ENCODE results near the gene PTPRQ.

DNA sequence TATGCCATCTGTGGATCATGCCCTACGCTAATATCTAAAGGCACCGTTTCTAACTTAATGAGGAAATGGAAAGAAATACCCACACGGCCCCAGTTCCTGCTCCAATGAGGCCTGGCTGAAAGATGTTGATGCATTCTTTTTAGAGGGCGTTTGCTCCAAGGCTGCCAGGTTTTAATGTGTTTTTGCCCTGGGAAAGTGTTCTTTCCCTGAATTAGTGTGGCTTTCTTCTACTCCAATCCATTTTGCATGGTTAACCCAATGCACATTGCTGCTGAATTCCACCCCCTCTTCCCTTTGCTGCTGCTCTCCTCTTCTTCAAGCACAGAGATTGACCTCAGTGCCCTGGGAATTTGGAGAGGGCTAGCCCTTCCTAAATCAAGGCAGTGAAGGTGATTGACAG lies 273.8 kb downstream of the PTPRQ start:
- no peak for TF ChIP-seq POLR2A (IDR thresholded peaks at IDR 0.05)
- TF ChIP-seq, protein P1, sequence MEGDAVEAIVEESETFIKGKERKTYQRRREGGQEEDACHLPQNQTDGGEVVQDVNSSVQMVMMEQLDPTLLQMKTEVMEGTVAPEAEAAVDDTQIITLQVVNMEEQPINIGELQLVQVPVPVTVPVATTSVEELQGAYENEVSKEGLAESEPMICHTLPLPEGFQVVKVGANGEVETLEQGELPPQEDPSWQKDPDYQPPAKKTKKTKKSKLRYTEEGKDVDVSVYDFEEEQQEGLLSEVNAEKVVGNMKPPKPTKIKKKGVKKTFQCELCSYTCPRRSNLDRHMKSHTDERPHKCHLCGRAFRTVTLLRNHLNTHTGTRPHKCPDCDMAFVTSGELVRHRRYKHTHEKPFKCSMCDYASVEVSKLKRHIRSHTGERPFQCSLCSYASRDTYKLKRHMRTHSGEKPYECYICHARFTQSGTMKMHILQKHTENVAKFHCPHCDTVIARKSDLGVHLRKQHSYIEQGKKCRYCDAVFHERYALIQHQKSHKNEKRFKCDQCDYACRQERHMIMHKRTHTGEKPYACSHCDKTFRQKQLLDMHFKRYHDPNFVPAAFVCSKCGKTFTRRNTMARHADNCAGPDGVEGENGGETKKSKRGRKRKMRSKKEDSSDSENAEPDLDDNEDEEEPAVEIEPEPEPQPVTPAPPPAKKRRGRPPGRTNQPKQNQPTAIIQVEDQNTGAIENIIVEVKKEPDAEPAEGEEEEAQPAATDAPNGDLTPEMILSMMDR (IDR thresholded peaks at IDR 0.05), result no peak
